IgD-negative memory B cell (primary cell): ENCODE measurements around the gene DAB1. TPM values are rescaled to one million over a fixed set of nuclear protein-coding genes. Genes with fewer than 3 reads are reported as not detected.

Source experiments
- H3K27ac Mint-ChIP-seq, 3 donors: one replicate each; pipeline ENCODE4 v1.8.0; 2020 to 2022; ENCODE audit warnings: mild to moderate bottlenecking in 3 of 3, mixed read lengths in 3 of 3, moderate library complexity in 1 of 3
- H3K27me3 Mint-ChIP-seq: one replicate; pipeline ENCODE4 v1.8.0; 2021; ENCODE audit warnings: mixed read lengths
- H3K36me3 Mint-ChIP-seq: one replicate; pipeline ENCODE4 v1.8.0; 2020; ENCODE audit warnings: mild to moderate bottlenecking, mixed read lengths
- H3K4me1 Mint-ChIP-seq, 3 donors: one replicate each; pipeline ENCODE4 v1.8.0; 2020 to 2022; ENCODE audit warnings: mixed read lengths in 3 of 3, mild to moderate bottlenecking in 1 of 3
- H3K4me3 Mint-ChIP-seq, 4 donors: one replicate each; pipeline ENCODE4 v1.8.0; 2020 to 2022; ENCODE audit warnings: mild to moderate bottlenecking in 4 of 4, mixed read lengths in 4 of 4, moderate library complexity in 3 of 4
- H3K9me3 Mint-ChIP-seq, 3 donors: one replicate each; pipeline ENCODE4 v1.8.0; 2020 to 2021; ENCODE audit warnings: mixed read lengths in 3 of 3, mild to moderate bottlenecking in 1 of 3
- polyA plus RNA-seq: library from polyadenylated mRNA; unstranded; fragments of 300-500 nt; fragmentation: Illumina TruSeq; gene quantifications from one replicate; pipeline ENCODE4 v1.2.3, GENCODE V29; 2021

The DAB1 gene
- polyA plus RNA-seq, 1 donor from 2014 or later: 0.08 TPM

DNA sequence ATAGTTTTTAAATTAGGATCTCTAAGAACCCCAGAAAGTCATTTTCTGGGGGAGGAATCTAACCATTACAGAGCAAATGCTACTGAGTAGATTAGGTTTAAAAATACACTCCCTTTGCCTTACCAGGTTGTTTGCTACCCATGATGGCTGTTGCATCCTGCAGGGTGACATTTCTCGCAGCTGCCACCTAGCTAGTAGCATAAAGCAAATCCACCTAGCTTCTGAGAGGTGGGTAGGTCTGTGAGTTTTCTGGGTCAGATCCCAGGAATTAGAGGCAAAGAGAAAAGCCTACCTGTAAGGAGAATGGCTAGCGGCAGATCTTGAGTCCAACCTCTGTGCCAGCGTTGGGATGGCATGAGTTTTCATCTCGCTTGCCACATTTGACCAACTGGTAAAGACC, 95.9 kb downstream of the DAB1 start:
- Mint-ChIP-seq H3K9me3 (peaks cover 0 to 6% (median 4%) of the 10 kb centered on the region in 3 donors), H3K36me3 (no peaks in the 10 kb centered on the region), H3K27ac (no peak overlapping the region), H3K4me3 (no peak overlapping the region), H3K27me3 (peaks cover 1% of the 10 kb centered on the region), H3K4me1 (peaks cover 0 to 1% (median 0%) of the 10 kb centered on the region in 3 donors)

DNA sequence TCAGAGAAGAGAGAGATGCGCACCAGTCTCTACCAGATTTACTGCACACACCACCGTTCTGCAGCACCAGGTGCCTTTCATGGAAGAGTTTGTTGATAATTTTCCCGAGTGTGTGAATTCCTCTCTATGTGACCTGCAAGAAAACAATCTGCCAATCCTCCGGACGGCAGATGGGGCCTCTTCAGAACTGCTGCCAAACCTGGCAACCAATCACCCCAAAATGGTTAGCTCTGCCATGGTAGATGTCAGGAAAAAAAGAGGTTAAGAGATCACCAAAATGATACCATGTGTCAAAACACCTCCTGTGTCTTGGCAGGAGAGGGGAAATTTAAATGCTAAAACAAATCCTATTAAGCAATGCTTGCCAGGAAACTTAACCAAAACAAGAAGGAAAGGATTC, 96.5 kb downstream of the DAB1 start:
- Mint-ChIP-seq H3K27me3 (peaks cover 1% of the 10 kb centered on the region), H3K9me3 (peaks cover 0 to 6% (median 4%) of the 10 kb centered on the region in 3 donors), H3K27ac (no peak overlapping the region), H3K4me1 (peaks cover 0 to 1% (median 0%) of the 10 kb centered on the region in 3 donors), H3K36me3 (no peaks in the 10 kb centered on the region), H3K4me3 (no peak overlapping the region)

DNA sequence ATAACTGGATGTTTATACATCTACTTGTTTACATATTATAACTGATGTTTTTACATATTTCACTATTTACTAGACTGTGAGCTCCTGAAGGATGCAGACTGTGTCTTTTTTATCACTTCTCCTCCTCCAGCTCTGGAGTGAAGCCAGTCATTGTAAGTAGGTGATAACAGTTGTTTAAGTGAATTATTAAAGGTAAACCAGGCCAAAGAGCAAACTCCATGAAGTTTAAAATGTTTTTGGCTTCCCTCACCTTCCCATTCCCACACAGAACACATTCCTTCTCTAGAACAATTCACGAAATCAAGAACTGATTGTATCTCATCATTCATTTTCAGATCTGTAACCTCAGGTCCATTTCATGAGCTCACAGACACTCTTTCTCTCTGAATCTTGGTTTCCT, 98.3 kb downstream of the DAB1 start:
- H3K9me3 Mint-ChIP-seq: peaks cover 0 to 6% (median 0%) of the 10 kb centered on the region in 3 donors
- no peaks in the 10 kb centered on the region for H3K36me3 Mint-ChIP-seq
- H3K27me3 Mint-ChIP-seq: peaks cover 4% of the 10 kb centered on the region
- H3K4me1 Mint-ChIP-seq: peaks cover 0 to 1% (median 0%) of the 10 kb centered on the region in 3 donors
- H3K27ac Mint-ChIP-seq: no peak overlapping the region
- H3K4me3 Mint-ChIP-seq: no peak overlapping the region

DNA sequence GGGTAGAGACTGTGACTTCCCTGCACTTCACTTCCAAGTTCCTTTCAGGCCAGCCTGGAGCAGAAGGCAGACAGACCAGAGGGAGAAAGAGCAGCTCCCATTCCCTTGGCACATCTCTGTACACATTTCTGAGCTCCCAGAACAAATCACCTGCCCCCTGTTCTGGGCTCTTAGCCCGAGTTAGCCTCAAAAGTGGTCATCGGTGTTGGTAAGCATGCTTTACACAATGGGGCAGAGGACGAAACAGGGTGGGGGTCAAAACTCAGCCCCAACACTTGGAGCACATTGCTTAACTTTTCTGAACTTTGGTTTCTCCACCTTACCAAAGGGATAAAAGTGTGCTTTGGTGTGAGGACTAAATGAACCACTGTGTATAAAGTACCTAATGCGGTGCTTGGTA, 98.7 kb downstream of the DAB1 start:
- Mint-ChIP-seq H3K4me3 (no peak overlapping the region), H3K9me3 (peaks cover 0 to 5% (median 0%) of the 10 kb centered on the region in 3 donors), H3K36me3 (no peaks in the 10 kb centered on the region), H3K27ac (no peak overlapping the region), H3K27me3 (peaks cover 4% of the 10 kb centered on the region), H3K4me1 (peaks cover 0 to under 1% (median 0%) of the 10 kb centered on the region in 3 donors)

DNA sequence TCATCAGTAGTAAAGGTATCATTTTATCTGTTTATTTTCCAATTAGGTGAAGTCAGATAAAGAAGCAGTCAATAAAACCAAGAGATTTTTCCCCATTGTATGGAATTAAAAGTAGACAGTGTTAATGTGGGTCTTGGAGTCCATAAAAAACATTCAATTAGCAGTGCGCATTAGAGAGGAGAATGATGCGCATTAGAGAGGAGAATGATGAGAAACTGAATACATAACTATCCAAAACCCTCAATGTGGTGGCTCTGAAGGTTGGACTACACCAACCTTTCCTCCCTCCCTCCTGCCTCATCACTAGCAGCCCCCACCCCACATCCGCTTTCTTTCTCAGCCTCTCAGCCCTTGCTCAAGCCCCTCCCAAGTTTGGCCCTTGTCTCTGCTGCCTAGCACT, 99.5 kb downstream of the DAB1 start:
- Mint-ChIP-seq H3K4me3 (no peak overlapping the region), H3K9me3 (peaks cover 0 to 5% (median 0%) of the 10 kb centered on the region in 3 donors), H3K4me1 (no peaks in the 10 kb centered on the region), H3K27ac (no peak overlapping the region), H3K27me3 (peaks cover 6% of the 10 kb centered on the region), H3K36me3 (no peaks in the 10 kb centered on the region)

DNA sequence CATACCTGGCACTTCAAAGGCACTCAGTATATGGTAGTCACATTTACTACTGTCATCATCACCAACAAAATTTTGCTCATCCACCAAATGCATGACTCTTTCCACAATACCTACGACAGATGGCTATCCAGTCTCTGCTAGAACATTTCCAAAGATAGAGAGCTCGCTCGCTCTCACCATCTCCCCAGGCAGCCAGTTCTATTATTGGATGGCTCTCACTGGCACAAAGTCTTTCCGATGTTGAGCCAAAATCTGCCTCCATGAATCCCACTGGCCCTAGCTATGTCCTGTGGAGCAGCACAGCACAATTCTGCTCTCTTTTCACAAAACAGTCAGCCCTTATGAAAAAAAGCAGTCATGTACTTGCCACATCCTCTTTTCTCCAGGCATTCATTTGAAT, 102.1 kb downstream of the DAB1 start:
- Mint-ChIP-seq H3K36me3 (no peaks in the 10 kb centered on the region), H3K27ac (no peak overlapping the region), H3K9me3 (peaks cover 0 to 3% (median 0%) of the 10 kb centered on the region in 3 donors), H3K4me1 (no peaks in the 10 kb centered on the region), H3K4me3 (no peak overlapping the region), H3K27me3 (peaks cover 6% of the 10 kb centered on the region)

DNA sequence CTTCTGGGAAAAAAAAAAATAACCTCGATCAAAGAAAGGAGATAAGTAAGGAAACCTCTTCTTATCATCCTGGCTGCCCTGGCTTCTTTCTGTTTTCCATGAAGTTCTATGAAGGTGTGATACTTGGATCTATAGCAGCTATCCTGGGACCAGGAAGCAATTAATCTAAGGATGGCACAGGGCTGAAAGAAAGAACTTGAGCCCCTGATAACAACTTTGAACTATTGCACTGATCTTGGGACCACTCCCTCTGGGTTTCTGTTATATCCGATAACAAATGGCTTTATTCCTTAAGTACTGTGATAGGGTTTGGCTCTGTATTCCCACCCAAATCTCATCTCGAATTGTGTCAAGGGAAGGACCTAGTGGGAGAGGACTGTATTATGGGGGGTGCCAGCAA, 104.1 kb downstream of the DAB1 start:
- H3K9me3 Mint-ChIP-seq: peaks cover 0 to 3% (median 0%) of the 10 kb centered on the region in 3 donors
- H3K36me3 Mint-ChIP-seq: no peaks in the 10 kb centered on the region
- H3K4me1 Mint-ChIP-seq: no peaks in the 10 kb centered on the region
- H3K27ac Mint-ChIP-seq: no peak overlapping the region
- H3K27me3 Mint-ChIP-seq: peaks cover 8% of the 10 kb centered on the region
- no peak overlapping the region for H3K4me3 Mint-ChIP-seq

DNA sequence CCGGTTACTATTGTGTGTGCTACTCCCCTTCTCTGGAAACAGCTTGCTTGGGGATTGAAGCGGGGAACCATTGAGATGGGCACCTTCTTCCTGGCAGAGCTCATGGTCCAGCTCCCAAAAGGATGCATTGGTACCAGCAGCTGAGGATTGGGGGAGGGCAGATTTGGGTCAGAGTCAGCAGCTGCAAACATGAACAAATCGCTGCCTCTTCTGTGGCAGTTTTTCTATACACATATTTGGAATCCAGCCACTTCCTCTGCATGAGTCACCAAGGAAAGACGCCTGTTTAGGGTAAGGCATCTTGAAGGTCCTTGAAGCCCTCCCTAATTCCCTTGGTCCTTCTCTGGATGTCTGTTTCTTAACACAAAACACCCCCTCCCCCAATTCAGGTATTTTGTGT, 104.7 kb downstream of the DAB1 start:
- no peaks in the 10 kb centered on the region for H3K36me3 Mint-ChIP-seq
- H3K27me3 Mint-ChIP-seq: peaks cover 8% of the 10 kb centered on the region
- peaks cover 0 to 3% (median 0%) of the 10 kb centered on the region in 3 donors for H3K9me3 Mint-ChIP-seq
- H3K4me1 Mint-ChIP-seq: no peaks in the 10 kb centered on the region
- H3K27ac Mint-ChIP-seq: no peak overlapping the region
- H3K4me3 Mint-ChIP-seq: no peak overlapping the region

DNA sequence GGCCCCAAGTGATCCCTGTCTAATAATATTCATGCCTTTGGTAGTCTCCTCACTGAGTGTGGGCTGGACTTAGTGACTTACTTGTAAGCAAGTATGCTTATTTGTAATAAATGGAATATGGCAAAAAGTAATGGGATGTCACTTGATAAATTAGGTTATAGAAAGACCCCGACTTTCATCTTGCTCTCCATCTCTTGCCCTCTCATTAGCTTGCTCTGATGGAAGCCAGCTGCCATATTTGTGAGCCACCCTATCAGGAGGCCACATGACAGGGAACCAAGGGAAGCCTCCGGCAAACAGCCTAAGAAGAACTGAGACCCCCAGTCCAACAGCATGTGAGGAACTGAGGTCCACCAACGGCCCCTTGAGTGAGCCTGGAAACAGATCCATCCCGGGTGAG, 107.0 kb downstream of the DAB1 start:
- H3K36me3 Mint-ChIP-seq: no peaks in the 10 kb centered on the region
- peaks cover 8% of the 10 kb centered on the region for H3K27me3 Mint-ChIP-seq
- H3K4me1 Mint-ChIP-seq: no peaks in the 10 kb centered on the region
- H3K4me3 Mint-ChIP-seq: no peak overlapping the region
- H3K27ac Mint-ChIP-seq: no peak overlapping the region
- H3K9me3 Mint-ChIP-seq: no peaks in the 10 kb centered on the region

DNA sequence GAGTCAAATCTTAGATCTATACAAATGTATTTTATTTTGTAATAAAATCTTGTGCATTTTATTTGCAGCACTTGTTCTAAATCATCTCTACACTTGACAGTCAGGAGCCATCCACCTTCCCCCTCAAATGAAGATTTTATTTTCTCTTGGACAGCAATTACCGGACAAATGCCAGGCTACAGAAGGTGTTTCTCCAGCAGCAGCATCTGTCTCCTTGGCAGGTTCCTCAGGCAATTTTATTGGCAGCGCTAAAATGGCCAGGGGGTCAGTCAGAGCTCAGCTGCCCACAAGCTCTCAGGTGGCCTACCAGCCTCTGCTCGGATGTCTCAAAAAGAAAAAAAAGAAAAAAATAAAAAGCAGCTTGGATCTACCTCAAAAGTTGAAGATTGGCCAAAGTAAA, 107.6 kb downstream of the DAB1 start:
- Mint-ChIP-seq H3K4me1 (no peaks in the 10 kb centered on the region), H3K4me3 (no peak overlapping the region), H3K36me3 (no peaks in the 10 kb centered on the region), H3K27me3 (peaks cover 7% of the 10 kb centered on the region), H3K27ac (no peak overlapping the region), H3K9me3 (no peaks in the 10 kb centered on the region)

DNA sequence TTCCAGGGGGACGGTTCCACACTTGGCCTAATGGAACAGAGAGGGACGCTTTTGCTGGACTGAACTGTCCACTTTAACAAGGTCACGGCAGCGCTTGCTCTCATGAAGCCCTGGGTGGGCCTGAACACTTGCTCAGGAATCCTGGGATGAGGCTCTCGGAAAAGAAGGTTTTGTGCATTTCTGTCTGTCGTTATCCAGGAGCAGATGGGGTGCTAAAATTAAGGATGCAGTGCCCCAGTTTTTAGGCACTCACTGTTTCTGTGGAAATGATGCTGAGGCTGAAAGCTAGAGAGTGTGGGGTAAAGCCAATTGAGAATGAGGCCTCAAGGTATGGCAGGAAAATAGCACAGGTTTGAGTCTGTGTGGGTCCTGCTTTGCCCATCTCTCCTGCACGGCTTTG, 111.0 kb downstream of the DAB1 start:
- Mint-ChIP-seq H3K27ac (no peak overlapping the region), H3K4me3 (no peak overlapping the region), H3K4me1 (peaks cover 0 to 2% (median 0%) of the 10 kb centered on the region in 3 donors), H3K27me3 (peaks cover 1% of the 10 kb centered on the region), H3K36me3 (no peaks in the 10 kb centered on the region), H3K9me3 (no peaks in the 10 kb centered on the region)

DNA sequence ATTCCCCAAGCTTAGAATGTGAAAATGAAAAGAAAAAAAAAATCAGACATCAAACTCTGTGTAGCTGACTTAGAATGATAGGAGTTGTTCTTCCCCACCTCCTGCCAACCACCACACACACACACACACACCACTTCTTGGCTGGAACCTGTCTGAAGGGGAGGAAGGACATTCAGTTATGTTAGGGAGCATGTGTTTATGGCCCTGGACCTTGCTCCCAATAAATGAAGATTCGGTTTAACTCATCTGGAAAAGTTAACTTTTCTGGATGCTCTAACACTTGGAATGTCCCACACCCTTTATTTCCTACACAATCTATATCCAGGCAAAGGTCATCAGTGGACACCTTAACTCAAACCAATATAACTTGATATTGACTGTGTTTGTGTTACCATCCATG, 112.4 kb downstream of the DAB1 start:
- no peaks in the 10 kb centered on the region for H3K36me3 Mint-ChIP-seq
- no peak overlapping the region for H3K4me3 Mint-ChIP-seq
- peaks cover 3 to 9% (median 7%) of the 10 kb centered on the region in 3 donors for H3K4me1 Mint-ChIP-seq
- H3K27ac Mint-ChIP-seq: no peak overlapping the region
- no peaks in the 10 kb centered on the region for H3K27me3 Mint-ChIP-seq
- H3K9me3 Mint-ChIP-seq: peaks cover 0 to 7% (median 0%) of the 10 kb centered on the region in 3 donors

DNA sequence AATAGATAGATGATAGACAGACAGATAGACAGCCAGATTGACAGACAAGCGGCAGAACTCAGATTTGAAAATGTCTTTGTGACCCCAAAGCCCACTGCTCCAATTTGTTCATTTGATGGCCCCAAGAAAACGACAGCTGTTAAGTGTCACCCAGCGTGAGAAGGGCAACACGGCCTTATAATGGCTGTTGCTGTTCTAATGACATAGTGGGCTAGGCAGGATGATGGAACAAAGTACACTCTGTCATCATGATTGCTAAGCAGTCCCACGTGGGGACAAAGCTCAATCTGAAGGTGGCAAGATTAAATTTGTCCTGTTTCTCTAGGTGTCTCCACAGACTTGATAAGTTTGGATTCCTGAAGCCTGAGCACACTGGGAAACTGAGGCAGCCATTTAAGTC, 112.9 kb downstream of the DAB1 start:
- Mint-ChIP-seq H3K27ac (no peak overlapping the region), H3K4me1 (peaks cover 3 to 9% (median 7%) of the 10 kb centered on the region in 3 donors), H3K9me3 (peaks cover 0 to 7% (median 0%) of the 10 kb centered on the region in 3 donors), H3K36me3 (no peaks in the 10 kb centered on the region), H3K27me3 (no peaks in the 10 kb centered on the region), H3K4me3 (no peak overlapping the region)

DNA sequence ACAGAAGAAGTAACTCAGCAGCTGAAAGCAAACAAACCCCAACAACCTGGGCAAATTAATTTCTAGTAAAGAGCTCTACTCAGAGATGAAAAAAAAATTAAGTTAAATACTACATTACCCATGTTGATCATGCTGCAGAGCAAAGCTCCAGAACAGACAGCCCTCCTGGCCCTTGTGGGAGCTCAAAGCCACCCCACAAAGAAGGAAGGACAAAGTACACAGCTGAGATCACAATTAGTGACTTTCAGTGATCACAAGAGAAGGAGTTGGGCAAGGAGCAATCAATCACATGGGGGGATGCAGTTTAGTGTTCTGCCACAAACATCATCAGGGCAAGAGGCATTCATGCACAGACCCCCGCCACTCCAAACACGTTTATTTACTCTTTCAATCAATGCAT, 114.2 kb downstream of the DAB1 start:
- Mint-ChIP-seq H3K4me3 (no peak overlapping the region), H3K27me3 (no peaks in the 10 kb centered on the region), H3K36me3 (no peaks in the 10 kb centered on the region), H3K4me1 (peaks cover 3 to 9% (median 7%) of the 10 kb centered on the region in 3 donors), H3K27ac (no peak overlapping the region), H3K9me3 (peaks cover 0 to 7% (median 0%) of the 10 kb centered on the region in 3 donors)

DNA sequence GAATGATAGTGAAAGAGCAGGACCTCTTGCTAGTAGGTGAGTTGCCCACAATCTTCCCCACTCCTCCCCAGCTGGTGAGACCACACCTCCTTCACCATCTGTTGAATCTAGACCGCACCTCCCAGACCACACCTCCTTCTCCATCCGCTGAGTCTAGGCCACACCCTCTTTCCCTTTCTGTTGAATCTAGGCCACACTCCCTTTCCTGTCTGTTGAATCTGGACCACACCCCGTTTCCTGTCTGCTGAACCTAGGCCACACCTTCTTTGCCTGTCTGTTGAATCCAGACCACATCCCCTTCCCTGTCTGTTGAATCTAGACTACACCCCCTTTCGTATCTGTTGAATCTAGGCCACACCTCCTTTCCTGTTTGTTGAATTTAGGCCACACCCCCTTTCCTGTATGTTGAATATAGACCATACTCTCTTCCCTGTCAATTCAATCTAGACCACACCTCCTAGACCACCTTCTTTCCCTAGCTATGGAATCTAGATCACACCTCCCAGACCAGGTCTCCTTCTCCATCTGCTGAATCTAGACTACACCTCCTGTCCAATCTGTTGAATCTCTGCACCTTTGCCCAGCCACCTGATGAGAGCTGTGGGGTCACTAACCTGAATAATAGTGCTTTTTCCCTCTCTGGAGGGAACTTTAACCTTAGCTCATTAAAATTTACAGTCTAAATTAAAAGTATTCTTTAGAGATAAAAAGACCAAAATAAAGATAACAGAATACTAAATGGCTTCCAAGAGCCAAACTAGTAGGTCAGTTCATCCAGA, 116.3 kb downstream of the DAB1 start:
- peak overlapping the region in 3 of 4 donors; percentile 17 to 69 (median 47) for H3K4me3 Mint-ChIP-seq
- no peaks in the 10 kb centered on the region for H3K27me3 Mint-ChIP-seq
- peaks cover 3 to 9% (median 7%) of the 10 kb centered on the region in 3 donors for H3K4me1 Mint-ChIP-seq
- H3K36me3 Mint-ChIP-seq: no peaks in the 10 kb centered on the region
- peak overlapping the region in 2 of 3 donors; percentile 1 to 8 for H3K27ac Mint-ChIP-seq
- peaks cover 0 to 7% (median 0%) of the 10 kb centered on the region in 3 donors for H3K9me3 Mint-ChIP-seq

DNA sequence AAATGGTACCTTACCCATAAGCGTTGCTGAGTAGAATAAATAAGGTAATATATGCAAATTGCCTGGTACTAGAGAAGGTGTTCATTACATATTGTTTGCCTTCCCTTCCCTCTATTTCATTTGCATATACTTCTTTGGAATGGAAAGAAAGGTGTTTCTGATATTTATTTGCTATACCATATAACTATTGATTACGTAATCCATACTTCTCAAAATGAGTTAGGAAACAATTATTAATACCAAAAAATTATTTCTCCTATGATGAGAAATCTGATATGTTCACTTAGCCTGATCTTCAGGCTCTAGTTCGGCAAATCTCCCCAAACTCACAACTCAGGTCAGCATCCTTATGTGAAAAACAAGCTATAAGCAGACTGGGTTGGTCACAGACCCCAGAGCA, 119.3 kb downstream of the DAB1 start:
- Mint-ChIP-seq H3K9me3 (peaks cover 0 to 7% (median 0%) of the 10 kb centered on the region in 3 donors), H3K4me1 (peaks cover 2 to 9% (median 7%) of the 10 kb centered on the region in 3 donors), H3K36me3 (no peaks in the 10 kb centered on the region), H3K27ac (peak overlapping the region in 1 of 3 donors; percentile 12), H3K27me3 (peaks cover 3% of the 10 kb centered on the region), H3K4me3 (peak overlapping the region in 1 of 4 donors; percentile 21)
